Stimulated activated CD4-positive, alpha-beta T cell treated with anti-CD3 and anti-CD28 coated beads, TNF-alpha, amount 100 ng/mL, for 48 hours (primary cell): ENCODE results near the gene CHRNB1.

Experiments used
- DNase-seq, 3 donors: peaks; one replicate each; pipeline ENCODE4 v3.0.0-alpha.2; 2020; ENCODE audit warnings: low read depth in 3 of 3

Gene CHRNB1, protein sequence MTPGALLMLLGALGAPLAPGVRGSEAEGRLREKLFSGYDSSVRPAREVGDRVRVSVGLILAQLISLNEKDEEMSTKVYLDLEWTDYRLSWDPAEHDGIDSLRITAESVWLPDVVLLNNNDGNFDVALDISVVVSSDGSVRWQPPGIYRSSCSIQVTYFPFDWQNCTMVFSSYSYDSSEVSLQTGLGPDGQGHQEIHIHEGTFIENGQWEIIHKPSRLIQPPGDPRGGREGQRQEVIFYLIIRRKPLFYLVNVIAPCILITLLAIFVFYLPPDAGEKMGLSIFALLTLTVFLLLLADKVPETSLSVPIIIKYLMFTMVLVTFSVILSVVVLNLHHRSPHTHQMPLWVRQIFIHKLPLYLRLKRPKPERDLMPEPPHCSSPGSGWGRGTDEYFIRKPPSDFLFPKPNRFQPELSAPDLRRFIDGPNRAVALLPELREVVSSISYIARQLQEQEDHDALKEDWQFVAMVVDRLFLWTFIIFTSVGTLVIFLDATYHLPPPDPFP

DNA sequence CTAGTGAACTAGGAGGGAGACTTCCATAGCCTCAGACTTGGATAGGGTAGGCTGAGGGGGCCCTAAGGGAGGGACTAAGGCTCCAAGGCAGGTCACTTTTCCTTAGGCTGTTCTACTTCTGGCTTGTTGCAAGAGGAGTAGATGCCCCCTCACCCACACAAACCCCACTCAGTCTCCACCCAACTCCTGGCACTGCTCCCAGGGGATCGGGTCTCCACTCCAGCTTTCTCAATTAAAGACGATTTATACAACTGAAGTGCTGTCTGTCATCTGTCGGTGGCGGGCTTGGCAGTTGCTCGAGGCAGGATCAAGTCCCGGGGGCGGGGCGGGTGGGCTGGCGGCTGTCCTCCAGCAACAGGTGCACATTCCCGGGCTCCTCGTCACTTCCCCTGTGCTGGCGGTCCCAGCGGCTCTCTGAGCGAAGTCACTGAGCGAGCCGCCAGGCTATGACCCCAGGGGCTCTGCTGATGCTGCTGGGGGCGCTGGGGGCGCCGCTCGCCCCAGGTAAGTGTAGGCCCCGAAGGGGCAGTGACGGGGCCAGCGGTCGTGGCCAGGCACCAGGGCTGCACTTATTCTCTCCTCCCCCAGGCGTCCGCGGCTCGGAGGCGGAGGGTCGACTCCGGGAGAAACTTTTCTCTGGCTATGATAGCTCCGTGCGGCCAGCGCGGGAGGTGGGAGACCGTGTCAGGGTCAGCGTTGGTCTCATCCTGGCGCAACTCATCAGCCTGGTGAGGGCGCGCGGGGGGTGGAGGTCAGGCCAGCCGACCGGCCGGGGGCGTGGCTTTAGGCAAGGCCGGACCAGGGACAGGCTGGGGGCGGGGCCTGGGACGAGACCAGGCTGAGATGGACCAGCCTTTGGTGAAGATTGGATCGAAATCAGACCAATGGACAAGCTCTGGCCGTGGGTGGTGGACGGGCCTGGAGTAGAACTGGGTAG, at the start of gene CHRNB1:
CHRNB1 (plus strand) TSS at position 380 of the 937 bp plus-strand sequence; CDS start at position 447, 67 bp downstream.
- DNase-seq: no peak

DNA sequence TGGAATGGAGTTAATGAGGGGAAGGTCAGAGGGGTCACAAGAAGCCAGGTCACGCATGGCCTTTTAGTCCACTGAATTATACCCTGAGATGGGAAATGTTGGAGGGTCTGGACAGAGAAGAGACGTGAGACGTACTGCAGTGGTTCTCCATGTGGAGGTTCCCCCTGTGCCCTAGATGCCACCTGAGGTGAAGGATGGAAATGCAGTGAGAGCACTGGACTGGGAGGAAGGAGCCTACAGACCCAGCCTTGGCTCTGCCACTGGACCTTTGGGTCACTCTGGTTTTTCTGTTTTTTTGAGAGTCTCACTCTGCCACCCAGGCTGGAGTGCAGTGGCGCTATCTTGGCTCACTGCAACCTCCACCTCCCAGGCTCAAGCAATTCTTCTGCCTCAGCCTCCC, 48.7 kb upstream of the CHRNB1 start:
- no peak for DNase-seq

DNA sequence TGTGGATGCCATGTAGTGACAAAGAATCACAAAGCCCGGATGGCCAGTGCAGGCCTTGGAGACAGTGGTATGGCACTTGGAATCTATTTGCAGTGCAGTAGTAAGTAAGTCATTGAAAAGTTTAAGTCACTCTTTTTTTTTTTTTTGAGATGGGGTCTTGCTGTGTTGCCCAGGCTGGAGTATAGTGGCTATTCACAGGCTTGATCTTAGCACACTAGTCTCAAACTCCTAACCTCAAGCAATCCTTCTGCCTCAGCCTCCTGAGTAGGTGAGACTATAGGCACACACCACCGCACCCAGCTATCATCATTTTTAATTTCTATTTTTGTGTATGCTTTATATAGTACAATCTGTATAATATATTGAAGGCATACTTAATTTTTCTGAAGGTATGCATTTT, 46.2 kb upstream of the CHRNB1 start:
- DNase-seq: no peak

DNA sequence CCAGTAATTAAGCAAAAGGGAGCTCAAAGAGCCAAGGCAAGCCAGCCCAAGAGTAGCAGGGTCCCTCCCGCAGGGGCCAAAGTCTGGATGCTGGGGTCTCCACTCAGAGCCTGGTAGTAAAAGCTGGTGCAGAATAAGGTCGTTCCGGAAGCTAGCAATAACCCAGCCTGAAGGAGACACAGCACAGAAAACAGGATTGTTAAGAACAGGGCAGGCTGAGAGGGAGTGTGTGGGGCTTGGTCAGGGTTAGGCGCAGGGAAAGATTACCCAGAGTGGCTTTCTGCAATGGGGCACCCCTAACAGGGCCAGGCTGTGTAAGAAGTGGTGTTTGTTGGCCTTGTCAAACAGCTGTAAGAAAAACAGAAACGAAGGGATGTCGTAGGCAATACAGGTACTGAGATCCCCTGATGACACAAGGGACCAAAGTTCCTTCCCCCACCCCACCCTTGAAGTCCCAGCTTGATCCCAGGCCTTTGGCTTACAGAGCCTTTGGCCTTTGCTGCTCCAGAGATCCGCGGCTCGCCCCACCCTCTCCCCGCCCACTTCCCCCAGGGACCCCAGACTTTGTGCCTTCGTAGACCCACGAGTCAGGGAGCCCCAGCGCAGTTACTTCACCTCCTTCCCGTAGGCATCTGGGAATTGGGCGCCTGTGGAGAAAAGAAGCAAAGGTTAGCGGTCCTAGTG, 41.7 kb upstream of the CHRNB1 start:
- DNase-seq: no peak

DNA sequence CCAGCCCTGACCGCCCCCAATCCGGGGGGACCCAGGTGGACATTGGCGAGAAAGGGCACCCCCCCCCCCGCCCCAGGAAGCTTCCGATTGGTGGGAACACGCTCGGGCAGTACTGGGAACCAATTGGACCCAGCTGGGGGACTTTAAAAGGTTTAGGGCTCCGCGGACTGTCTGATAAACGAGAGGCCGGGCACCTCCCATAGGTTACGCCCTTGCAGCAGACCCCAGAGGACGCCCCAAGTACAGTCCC, 41.2 kb upstream of the CHRNB1 start:
- no peak for DNase-seq

DNA sequence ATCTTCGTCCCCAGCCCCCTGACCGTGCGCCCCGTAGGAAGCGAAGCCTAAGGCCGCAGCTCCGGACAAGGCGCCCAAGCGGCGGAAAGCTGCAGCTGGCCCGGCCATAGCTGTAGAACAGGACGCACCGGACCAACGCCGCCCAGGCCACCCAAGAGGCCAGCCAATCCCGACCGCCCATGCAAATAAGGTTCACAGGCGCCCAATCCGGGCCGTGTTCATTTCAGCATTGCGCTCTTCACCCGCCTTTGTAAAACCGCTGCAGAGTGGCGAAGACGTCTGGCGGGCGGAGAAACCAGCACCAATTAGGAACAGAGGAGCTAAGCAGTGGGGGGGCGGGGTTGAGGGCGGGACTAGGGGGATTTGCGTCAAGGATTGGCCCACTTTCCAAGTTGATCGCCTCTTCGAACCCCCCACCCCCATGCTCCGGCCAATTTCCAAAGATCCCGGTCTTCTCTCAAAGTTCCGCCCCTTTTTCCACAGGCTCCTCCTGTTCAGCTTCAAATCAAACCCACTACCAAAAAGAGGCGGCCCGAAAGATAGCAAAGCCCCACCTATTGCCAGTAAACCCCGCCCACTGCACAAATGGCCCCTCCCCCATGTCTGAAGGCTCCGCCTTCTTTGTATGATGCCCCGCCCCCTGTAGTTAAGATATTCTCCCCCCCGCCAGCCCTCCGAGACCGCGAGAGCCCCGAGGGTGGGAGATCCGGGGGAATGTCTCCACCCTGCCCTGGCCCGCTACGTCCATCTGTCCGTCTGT, 40.7 kb upstream of the CHRNB1 start, which contains the start of gene TMEM256:
TMEM256 (minus strand) TSS at position 121 of the 760 bp plus-strand sequence; CDS start at position 108, 13 bp downstream.
- DNase-seq: peak; percentile 89 to 95 (median 93)

DNA sequence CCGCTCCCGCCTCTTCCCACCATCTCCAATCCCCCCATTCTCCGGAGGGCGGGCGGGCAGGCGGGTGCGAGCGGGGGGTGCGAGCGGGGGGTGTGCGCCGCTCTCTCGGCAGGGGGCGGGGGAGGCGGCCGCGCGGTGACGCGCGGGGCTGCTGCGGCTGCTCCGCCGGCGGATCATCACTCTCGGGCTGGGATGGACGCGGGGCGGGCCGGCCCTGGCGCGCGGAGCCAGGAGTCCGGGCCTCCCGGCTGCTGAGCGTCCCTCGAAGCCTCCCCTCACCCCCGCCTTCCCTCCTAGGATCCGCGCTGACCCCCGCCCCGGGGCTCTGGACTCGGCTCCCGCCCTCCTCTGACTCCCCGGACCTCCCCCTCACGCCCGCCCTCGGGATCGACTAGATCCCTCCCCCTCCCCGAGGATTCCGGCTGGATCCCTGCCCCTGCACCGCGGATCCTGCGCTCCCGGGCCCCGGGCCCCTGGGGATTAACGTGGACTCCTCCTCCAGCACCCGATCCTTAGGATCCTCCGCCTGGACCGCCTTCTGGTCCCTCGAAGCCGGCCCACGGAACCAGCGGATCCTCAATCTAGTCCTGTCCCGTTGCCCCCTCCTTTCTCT, 40.0 kb upstream of the CHRNB1 start:
- DNase-seq: peak in 1 of 3 donors; percentile 32

DNA sequence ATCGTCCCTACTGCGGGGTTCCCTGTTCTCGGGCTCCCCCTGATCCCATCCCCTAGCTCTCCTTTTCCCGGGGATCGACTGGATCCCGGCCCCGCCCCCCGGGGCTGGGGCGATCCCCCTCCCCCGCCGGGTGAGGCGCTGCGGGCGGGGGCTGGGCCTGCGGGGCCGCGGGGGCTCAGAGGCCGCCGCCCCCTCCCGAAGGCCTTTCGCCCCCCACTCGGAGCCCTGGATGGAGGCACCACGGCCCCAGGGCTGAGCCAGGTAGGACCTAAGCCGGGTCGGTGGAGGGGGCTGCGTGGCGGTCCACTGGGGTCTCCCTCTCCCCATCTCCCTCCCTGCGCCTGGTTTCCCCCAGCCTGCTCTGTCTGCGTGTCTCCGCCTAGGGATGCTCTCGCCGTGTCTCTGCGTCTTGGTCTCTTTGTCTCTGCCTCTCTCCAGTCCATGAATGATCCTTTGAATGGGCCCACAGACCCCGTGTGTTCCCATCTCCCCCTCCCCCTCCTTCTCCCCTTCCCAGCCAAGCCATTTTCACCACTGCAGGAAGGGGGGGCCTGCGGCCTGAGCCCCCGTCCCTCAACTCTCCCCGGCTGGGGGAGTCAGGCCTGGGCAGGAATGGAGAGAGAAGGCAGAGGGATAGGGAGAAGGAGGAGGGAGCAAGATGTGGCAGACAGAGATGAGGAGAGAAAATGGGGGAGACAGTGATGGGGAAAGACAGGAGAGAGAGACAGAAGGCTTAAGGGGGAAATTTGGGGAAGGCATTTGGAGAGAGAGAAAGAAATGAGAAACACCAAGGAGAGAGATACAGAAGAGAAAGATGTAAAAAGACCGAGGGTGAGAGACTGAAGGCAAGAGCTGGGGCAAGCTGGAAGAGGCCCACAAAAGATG, 39.3 kb upstream of the CHRNB1 start:
- no peak for DNase-seq

DNA sequence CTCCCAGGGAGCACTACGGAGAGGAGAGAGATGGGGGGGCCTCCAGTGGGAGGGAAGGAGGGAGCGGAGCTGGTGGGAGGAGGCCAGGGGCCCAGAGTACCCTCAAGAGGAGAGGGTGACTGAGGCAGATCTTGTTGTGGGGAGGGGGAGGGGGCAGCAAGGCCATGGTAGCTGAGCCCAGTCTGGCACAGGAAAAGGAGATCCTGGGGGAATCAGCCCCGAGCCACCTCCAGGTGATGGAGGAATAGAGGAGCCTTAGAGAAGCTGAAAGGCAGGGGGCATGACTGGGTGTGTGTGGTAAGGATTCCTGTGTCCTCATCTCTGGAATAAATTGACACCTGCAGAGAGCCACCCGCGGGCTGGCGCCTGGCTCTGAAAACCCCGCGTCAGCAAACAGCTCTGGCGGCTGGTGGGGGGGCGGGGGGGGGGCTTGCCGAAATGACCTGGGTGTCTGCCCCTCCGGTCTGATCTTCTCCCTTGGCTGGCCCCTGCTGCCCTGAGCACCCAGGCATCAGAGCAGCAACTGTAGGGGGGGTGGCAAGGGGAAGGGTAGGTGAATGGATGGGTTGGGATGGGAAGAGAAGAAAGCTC, 38.5 kb upstream of the CHRNB1 start:
- DNase-seq: no peak

DNA sequence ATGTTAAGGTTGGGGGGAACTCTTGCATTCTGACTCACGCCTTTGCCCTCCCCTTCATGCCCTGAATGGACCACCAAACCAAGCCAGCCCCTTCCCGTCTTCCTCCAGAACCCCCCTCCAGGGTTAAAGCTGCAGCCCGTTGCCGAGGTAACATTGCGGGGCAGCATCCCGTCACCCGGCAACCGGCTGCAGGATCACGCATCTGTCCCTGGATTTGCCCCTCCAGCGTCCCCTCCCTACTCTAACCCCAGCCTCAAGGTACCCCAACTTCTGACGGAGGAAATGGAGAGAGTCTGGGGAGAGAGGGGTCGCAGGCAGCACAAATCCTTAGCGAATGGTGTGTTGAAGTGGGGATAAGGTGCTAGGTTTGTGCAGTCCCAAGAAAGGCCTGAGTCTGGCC, 37.8 kb upstream of the CHRNB1 start:
- DNase-seq: no peak

DNA sequence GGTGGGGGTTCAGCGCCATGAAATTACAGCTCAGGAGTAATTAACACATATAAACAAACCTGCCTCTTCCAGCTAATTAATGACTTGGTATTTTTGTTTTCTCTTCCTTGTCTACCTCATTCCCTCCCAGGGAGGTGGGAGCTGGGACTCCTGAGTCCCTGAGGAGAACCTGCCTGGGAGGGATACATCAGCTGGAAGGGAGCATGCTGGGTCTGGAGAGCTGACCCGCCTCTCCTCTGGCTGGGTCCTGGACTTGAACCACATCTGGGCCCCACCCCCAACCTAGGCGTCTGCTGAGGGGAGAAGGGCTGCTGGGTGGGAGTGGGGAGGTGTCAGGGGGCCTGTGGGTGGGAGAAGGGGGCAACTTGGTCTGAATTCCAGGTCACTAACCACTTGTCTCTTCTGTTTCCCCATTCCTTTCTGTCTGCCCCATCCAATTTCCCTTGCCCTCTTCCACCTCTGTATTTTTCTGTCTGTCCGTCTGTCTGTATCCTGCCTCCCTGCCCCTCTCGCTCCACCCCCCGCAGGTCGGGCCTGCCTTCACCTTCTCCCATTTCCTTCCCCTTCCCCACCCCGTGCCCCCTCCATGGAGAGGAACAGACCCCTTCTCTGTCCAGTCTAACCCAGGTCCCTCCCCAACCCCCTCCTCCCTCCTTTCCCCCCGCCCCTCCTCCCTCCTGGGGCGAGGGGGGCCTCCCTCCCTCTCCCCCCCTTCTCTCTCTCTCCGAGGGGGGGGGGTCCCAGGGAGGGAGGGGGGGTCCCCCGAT, 37.2 kb upstream of the CHRNB1 start, which contains the start of gene NLGN2:
NLGN2 (plus strand) TSS at position 361 of the 767 bp plus-strand sequence. CDS start 411 bp downstream, outside the sequence.
- DNase-seq: no peak

DNA sequence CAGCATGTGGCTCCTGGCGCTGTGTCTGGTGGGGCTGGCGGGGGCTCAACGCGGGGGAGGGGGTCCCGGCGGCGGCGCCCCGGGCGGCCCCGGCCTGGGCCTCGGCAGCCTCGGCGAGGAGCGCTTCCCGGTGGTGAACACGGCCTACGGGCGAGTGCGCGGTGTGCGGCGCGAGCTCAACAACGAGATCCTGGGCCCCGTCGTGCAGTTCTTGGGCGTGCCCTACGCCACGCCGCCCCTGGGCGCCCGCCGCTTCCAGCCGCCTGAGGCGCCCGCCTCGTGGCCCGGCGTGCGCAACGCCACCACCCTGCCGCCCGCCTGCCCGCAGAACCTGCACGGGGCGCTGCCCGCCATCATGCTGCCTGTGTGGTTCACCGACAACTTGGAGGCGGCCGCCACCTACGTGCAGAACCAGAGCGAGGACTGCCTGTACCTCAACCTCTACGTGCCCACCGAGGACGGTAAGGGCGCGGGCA, 36.6 kb upstream of the CHRNB1 start:
- DNase-seq: no peak

DNA sequence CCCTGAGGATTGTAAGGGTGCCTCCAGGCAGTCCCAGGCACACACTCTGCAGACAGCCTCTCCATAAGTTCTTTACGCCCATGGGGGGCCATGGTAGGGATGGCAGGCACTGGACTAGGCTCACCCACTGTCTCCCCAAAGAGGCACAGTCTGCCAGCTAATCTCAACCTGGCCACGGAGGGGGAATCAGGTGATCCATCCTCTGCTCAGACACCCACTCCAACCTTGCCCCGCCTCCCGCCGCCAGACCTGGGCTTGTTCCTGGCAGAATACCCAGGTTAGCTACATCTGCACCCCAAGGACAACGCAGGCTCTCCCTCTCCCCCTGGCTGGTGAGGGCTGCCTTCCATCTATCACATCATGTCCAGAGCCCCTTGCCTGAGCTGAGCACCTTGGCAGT, 36.0 kb upstream of the CHRNB1 start:
- no peak for DNase-seq

DNA sequence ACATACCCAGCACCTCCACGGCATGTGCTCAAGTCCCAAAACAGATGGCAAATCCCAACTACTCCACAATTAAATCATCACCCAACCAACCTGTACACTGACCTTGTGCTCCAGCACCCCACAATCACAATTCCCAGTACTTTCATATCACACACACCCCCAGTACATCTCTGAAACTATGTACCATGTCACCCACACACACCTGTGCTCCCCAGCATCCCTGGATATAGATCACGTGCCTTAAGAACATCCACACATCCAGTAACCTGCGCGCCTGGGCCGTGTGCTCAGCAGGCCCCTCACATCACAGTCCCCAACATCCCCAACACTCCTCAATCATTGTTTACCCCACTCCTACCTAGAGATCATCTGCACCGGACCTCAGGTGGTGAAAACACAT, 35.1 kb upstream of the CHRNB1 start:
- DNase-seq: no peak

DNA sequence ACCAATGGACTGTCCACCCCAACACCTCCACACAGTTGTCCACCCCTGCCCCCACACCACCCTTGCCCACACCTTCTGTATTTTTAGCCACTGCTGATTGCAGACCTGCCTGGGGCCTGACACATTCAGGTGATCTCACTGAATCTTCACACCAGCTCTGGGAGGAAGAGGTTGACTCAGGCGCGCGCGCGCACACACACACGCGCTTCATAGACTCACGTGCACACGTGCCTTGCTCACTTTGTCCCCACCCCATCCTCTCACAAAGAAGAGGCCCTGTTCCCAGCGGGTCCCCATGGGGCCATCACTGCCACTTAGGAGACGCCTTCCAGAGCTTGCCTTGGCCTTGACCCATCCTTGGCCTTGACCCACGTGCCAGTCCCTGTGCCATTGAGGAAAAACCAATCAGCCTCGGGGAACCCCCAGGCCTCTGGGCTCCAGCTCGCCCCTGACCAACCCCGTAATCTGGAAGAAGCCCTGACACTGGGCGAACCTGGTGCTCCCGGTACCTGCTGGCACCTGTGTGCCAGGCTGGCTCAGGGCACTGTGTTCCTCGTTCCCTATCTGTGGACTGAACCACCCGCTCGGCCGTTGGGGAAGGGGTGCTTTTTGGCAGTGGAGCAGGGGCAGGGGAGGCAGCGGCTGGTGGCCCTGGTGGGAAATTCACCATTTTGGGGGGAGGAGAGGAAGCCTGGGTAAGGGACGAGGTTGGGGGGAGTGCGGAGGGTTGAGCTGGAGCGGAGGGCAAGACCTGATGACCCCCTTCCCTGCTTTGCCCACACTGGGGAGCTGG, 34.0 kb upstream of the CHRNB1 start:
- no peak for DNase-seq

DNA sequence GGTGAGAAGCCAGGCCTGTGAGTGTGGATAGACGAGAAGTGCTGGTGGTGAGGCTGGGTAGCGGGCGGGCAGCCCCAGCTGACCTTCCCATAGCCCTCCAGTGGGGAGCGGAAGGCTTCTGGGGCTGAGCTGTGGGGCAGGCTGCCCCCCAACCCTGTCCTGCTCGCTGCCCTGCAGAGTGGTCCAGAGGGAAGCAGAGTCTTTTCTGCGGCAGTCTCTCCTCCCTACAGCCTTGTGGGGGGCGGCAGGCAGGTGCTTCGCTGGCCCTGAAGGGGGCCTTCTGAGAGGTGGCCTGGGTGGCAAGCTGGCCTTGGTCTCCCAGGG, 33.5 kb upstream of the CHRNB1 start:
- no peak for DNase-seq

DNA sequence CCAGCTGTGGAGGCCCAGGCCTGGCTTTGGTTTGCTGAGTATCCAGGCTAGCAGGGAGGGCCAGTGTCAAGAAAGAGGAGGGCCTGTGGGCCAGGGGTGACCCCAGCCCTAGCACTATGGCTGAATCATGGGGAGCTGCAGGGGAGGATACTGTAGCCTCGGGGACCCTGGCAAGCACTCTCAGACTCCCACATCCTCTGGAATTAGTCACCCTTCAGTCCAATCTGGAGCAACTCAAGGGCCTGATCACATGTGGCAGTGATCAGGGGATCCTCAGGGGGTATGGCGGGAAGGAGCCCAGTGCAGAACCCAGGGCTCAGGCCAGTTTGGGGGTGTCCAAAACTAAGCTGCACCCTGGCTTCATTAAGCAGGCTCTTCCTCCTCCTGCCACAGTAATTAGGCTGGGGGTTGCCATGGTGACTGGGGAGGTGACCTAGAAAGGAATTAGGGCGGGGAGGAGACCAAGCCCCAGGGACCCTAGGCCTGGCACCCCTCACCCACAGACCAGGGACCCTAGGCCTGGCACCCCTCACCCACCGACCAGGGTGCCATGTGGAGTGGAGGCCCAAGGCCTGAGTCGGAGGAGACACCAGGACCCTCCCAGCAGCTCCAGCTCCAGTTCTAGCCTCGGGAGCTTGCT, 31.4 kb upstream of the CHRNB1 start:
- no peak for DNase-seq
